OCI-LY3 (cell line): ENCODE measurements around the gene MAPKAPK2.

ENCODE experiments used
- CTCF ChIP-seq: fragments of 200-600, 300-600 bp; sonication (generic); IDR thresholded peaks from 2 replicates; pipeline ENCODE4 v1.5.1; 2014; ENCODE audit warnings: antibody characterized with exemption, low read length, low read depth
- EZH2phosphoT487 ChIP-seq: fragments of 200-600 bp; shearing (Covaris generic); IDR thresholded peaks from 2 replicates; pipeline ENCODE4 v1.6.1; 2018; ENCODE audit warnings: antibody characterized with exemption, mixed run types, low read depth

GRCh38 chr1:206745301-206745700 lies 60.6 kb downstream of the MAPKAPK2 start:
- TF ChIP-seq CTCF = no peak
- no peak for TF ChIP-seq EZH2phosphoT487
